HepG2 (cell line): Measurements from ENCODE around the gene CARD16. TPM values are rescaled to one million over a fixed set of nuclear protein-coding genes. Genes with fewer than 3 reads are reported as not detected.

ENCODE experiments used
- ATAC-seq: fragments of 200-7000 bp; cut with Tn5 transposase; 3 replicates; pipeline ENCODE4 v1.9.1; 2020; ENCODE audit warnings: mild to moderate bottlenecking, moderate library complexity
- BruUV-seq: library from RNA; stranded (reverse); fragments of 400-500 nt; replicated peaks from 2 replicates; lab custom pipeline; 2021; lab: Mats Ljungman, UMichigan
- CTCF ChIA-PET: fragments of 300-600 bp; formaldehyde crosslinking; extraction: SDS; loops from one replicate; lab custom pipeline; 2021; ENCODE audit warnings: low total read pairs, inconsistent platforms, low intra/inter-chr PET ratio; lab: Yijun Ruan, JAX
- POLR2A ChIA-PET: fragments of 350-600 bp; sonication (Branson Sonifier 250); formaldehyde crosslinking; loops from one replicate; lab custom pipeline; 2020; ENCODE audit warnings: antibody characterized with exemption, inconsistent platforms; lab: Yijun Ruan, JAX
- DNase-seq: peaks from one replicate; pipeline ENCODE4 v3.0.0-alpha.2; 2015; ENCODE audit warnings: low spot score
- FAIRE-seq: peaks from 3 replicates; lab custom pipeline; 2011; peaks lifted over from hg19 to GRCh38; lab: Jason Lieb, UNC
- H2AFZ ChIP-seq: one replicate; pipeline ENCODE4 v1.6.1; 2011; ENCODE audit warnings: low read length, inconsistent platforms
- H3K27ac ChIP-seq: fragments of 300-600 bp; 3 replicates; pipeline ENCODE4 v1.8.0; 2011; ENCODE audit warnings: mixed run types, mild to moderate bottlenecking, mixed read lengths, low read length, inconsistent platforms; ENCODE audit not compliant: insufficient read depth; ENCODE audit errors: extremely low read length
- H3K27me3 ChIP-seq, 2 experiments: fragments of 200-600 bp in 1 of 2; 2 replicates in 1 of 2; 3 replicates in 1 of 2; pipeline versions ENCODE4 v1.6.0 to v1.8.0; 2011; ENCODE audit warnings: low read length in 2 of 2, mild to moderate bottlenecking in 2 of 2, moderate library complexity in 2 of 2, inconsistent platforms in 1 of 2; ENCODE audit not compliant: insufficient read depth in 2 of 2, control insufficient read depth in 1 of 2
- H3K36me3 ChIP-seq, 2 experiments: fragments of 200-600 bp in 1 of 2; replicated peaks in 1 of 2; 2 replicates in 1 of 2; 3 replicates in 1 of 2; pipeline versions ENCODE4 v1.5.1 to v1.8.0; 2011; ENCODE audit warnings: low read length in 2 of 2, inconsistent platforms in 1 of 2; ENCODE audit not compliant: insufficient read depth in 2 of 2, control insufficient read depth in 1 of 2
- H3K4me1 ChIP-seq: 2 replicates; pipeline ENCODE4 v1.5.1; 2012; ENCODE audit warnings: low read length, inconsistent platforms; ENCODE audit not compliant: insufficient read depth
- H3K4me2 ChIP-seq: 2 replicates; pipeline ENCODE4 v1.6.0; 2011; ENCODE audit warnings: low read depth, low read length, inconsistent platforms
- H3K4me3 ChIP-seq, 3 experiments: fragments of 200-600 bp in 1 of 3; sonication (generic), shearing (Covaris generic) in 1 of 3; replicated peaks in 1 of 3; 2 replicates each; pipeline ENCODE4 v1.5.1; 2011 to 2016; ENCODE audit warnings: low read length in 3 of 3, inconsistent platforms in 2 of 3, low read depth in 2 of 3, mild to moderate bottlenecking in 2 of 3, control low read depth in 1 of 3, mixed read lengths in 1 of 3; ENCODE audit not compliant: insufficient read depth in 1 of 3
- H3K79me2 ChIP-seq: one replicate; pipeline ENCODE4 v1.6.1; 2011; ENCODE audit warnings: low read length, inconsistent platforms; ENCODE audit not compliant: insufficient read depth
- H3K9ac ChIP-seq: 2 replicates; pipeline ENCODE4 v1.6.0; 2011; ENCODE audit warnings: mild to moderate bottlenecking, low read depth, low read length, inconsistent platforms; ENCODE audit not compliant: insufficient read depth
- H3K9me3 ChIP-seq: 2 replicates; pipeline ENCODE4 v1.5.1; 2012; ENCODE audit warnings: mild to moderate bottlenecking, low read length
- H4K20me1 ChIP-seq: 2 replicates; pipeline ENCODE4 v1.6.0; 2011; ENCODE audit warnings: inconsistent platforms, mild to moderate bottlenecking, low read length, moderate library complexity; ENCODE audit not compliant: insufficient read depth
- JDP2 ChIP-seq: sonication (generic); formaldehyde crosslinking; IDR thresholded peaks from 2 replicates; pipeline ENCODE4 v1.8.1; 2022; ENCODE audit warnings: missing genetic modification reagents, borderline replicate concordance
- MAF1 ChIP-seq: sonication (generic); formaldehyde crosslinking; IDR thresholded peaks from 2 replicates; pipeline ENCODE4 v1.5.0; 2020; ENCODE audit warnings: missing genetic modification reagents, borderline replicate concordance
- MXD1 ChIP-seq: sonication (generic); formaldehyde crosslinking; IDR thresholded peaks from 2 replicates; pipeline ENCODE4 v1.4.0; 2020; ENCODE audit warnings: mild to moderate bottlenecking, missing genetic modification reagents
- POLR2AphosphoS2 ChIP-seq: IDR thresholded peaks from 2 replicates; pipeline ENCODE4 v1.6.1; 2011; ENCODE audit warnings: low read depth, low read length, improper control_type of control experiment
- PRPF4 ChIP-seq: fragments of 200-400 bp; formaldehyde crosslinking; IDR thresholded peaks from 2 replicates; pipeline ENCODE4 v1.6.1; 2016; ENCODE audit warnings: low read length, low read depth; ENCODE audit not compliant: poor library complexity, severe bottlenecking
- RBM22 ChIP-seq: fragments of 200-400 bp; formaldehyde crosslinking; optimal IDR thresholded peaks from 2 replicates; pipeline ENCODE3; 2017; ENCODE audit warnings: mild to moderate bottlenecking, low read length, moderate library complexity
- REST ChIP-seq, 2 experiments: IDR thresholded peaks; 2 replicates each; pipeline ENCODE4 v1.6.1; 2011 to 2012; ENCODE audit warnings: low read length in 2 of 2, borderline replicate concordance in 1 of 2, low read depth in 1 of 2, mild to moderate bottlenecking in 1 of 2, moderate library complexity in 1 of 2
- SPEN ChIP-seq: sonication (generic); formaldehyde crosslinking; IDR thresholded peaks from 2 replicates; pipeline ENCODE4 v1.5.1; 2020; ENCODE audit warnings: low read depth, mild to moderate bottlenecking, missing genetic modification reagents
- ZNF234 ChIP-seq: sonication (generic); formaldehyde crosslinking; conservative IDR thresholded peaks from 2 replicates; pipeline ENCODE4 v1.5.1; 2020; ENCODE audit warnings: mild to moderate bottlenecking, missing genetic modification reagents
- ZNF414 ChIP-seq: sonication (generic); formaldehyde crosslinking; IDR thresholded peaks from 2 replicates; pipeline ENCODE4 v1.5.0; 2020; ENCODE audit warnings: missing genetic modification reagents
- ZNF562 ChIP-seq: sonication (generic); formaldehyde crosslinking; IDR thresholded peaks from 2 replicates; pipeline ENCODE4 v1.8.0; 2022; ENCODE audit warnings: missing genetic modification reagents, borderline replicate concordance
- ZNF597 ChIP-seq: sonication (generic); formaldehyde crosslinking; IDR thresholded peaks from 2 replicates; pipeline ENCODE4 v1.5.0; 2020; ENCODE audit warnings: missing genetic modification reagents
- WGBS: methylation state at CpG from one replicate; pipeline ENCODE4 v1.1.6; 2017; ENCODE audit warnings: low lambda C conversion rate; 5-methylcytosine and 5-hydroxymethylcytosine counted together
- in situ Hi-C: cut with HindIII; loops from 2 replicates; pipeline ENCODE4 v1.10.0; 2017; ENCODE audit warnings: low pct_unique_long_range_greater_than_20kb; ENCODE audit not compliant: extremely low pct_ligation_motif_present
- intact Hi-C: fragments of 100-400 bp; cut with micrococcal nuclease; formaldehyde crosslinking; loops from one replicate; pipeline ENCODE4 v1.10.0; 2022; ENCODE audit not compliant: unreplicated experiment
- polyA plus RNA-seq, 8 experiments: library from polyadenylated mRNA; depleted of rRNA in 3 of 8; stranded (reverse) in 7 of 8; unstranded in 1 of 8; fragments of >200 nt; fragmentation: Illumina TruSeq in 4 of 8; extraction: Trizol in 4 of 8; gene quantifications; 2 replicates each; pipeline versions ENCODE4 v1.2.1 to v1.2.3, GENCODE V29; 2011 to 2016; ENCODE audit warnings: low read depth in 4 of 8, missing spikeins in 1 of 8, mixed read lengths in 1 of 8; ENCODE audit not compliant: insufficient read depth in 1 of 8
- total RNA-seq, 5 experiments: library from RNA; depleted of rRNA; stranded (reverse); fragments of >200 nt; fragmentation: Illumina TruSeq; extraction: Trizol; gene quantifications; 2 replicates each; pipeline ENCODE4 v1.2.3, GENCODE V29; 2016; ENCODE audit warnings: low read depth in 1 of 5
- TF ChIP-seq, protein P1 (sequence below), 2 experiments: sonication (generic) in 1 of 2; formaldehyde crosslinking in 1 of 2; IDR thresholded peaks; 2 replicates each; pipeline versions ENCODE4 v1.5.1 to v1.6.1; 2011 to 2020; ENCODE audit warnings: borderline replicate concordance in 1 of 2, low read depth in 1 of 2, low read length in 1 of 2, mild to moderate bottlenecking in 1 of 2, missing genetic modification reagents in 1 of 2, moderate library complexity in 1 of 2
- TF ChIP-seq, protein P2 (sequence below): sonication (generic); formaldehyde crosslinking; IDR thresholded peaks from 2 replicates; pipeline ENCODE4 v1.8.0; 2022; ENCODE audit warnings: mild to moderate bottlenecking, missing genetic modification reagents; ENCODE audit not compliant: insufficient replicate concordance

Gene CARD16
- total and polyA plus RNA-seq, 2 of the 13 experiments (the other 11 are each of a cell fraction or from before 2014, with no cell fraction given), result 0.34 TPM; not detected in 1

GRCh38 chr11:105024394-105024793 is 20.7 kb downstream of the CARD16 start:
- intact Hi-C loops, result no loop called here
- FAIRE-seq, result no peak
- H2AFZ ChIP-seq, result no peak overlapping the region
- no peaks in the 10 kb centered on the region for H3K4me1 ChIP-seq
- ATAC-seq, result no peak
- no peaks in the 10 kb centered on the region for H3K27me3 ChIP-seq
- in situ Hi-C loops, result no loop called here
- H3K9ac ChIP-seq, result no peak overlapping the region
- DNase-seq, result no peak
- no peaks in the 10 kb centered on the region for H3K9me3 ChIP-seq
- CTCF ChIA-PET, result no interaction called here
- no peaks in the 10 kb centered on the region for H3K79me2 ChIP-seq
- no TSS peak for BruUV-seq
- POLR2A ChIA-PET, result no interaction called here
- H3K4me2 ChIP-seq, result no peak overlapping the region
- H3K36me3 ChIP-seq, result no peaks in the 10 kb centered on the region
- no peak overlapping the region for H3K4me3 ChIP-seq
- H3K27ac ChIP-seq, result no peak overlapping the region
- 57% methylated on average over 1 of the region's 1 CpG for WGBS
- H4K20me1 ChIP-seq, result no peaks in the 10 kb centered on the region
- TF ChIP-seq, protein P1, sequence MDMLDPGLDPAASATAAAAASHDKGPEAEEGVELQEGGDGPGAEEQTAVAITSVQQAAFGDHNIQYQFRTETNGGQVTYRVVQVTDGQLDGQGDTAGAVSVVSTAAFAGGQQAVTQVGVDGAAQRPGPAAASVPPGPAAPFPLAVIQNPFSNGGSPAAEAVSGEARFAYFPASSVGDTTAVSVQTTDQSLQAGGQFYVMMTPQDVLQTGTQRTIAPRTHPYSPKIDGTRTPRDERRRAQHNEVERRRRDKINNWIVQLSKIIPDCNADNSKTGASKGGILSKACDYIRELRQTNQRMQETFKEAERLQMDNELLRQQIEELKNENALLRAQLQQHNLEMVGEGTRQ (IDR thresholded peaks at IDR 0.05; ENCODE audit: low read depth, low read length), result no peak
- TF ChIP-seq, protein P1 (CRISPR knock-in tag; IDR thresholded peaks at IDR 0.05; ENCODE audit: borderline replicate concordance), result no peak
- TF ChIP-seq ZNF597 (CRISPR knock-in tag) (no peak), MXD1 (CRISPR knock-in tag) (no peak), ZNF414 (CRISPR knock-in tag) (no peak), ZNF562 (no peak), RBM22 (no peak), ZNF234 (CRISPR knock-in tag) (no peak), PRPF4 (no peak), REST (IDR thresholded peaks at IDR 0.05; ENCODE audit: borderline replicate concordance in 1 of 2, low read depth in 1 of 2, low read length in 2 of 2) (no peak), JDP2 (CRISPR knock-in tag) (no peak), SPEN (CRISPR knock-in tag) (no peak), POLR2AphosphoS2 (no peak), MAF1 (CRISPR knock-in tag) (no peak)
- TF ChIP-seq, protein P2, sequence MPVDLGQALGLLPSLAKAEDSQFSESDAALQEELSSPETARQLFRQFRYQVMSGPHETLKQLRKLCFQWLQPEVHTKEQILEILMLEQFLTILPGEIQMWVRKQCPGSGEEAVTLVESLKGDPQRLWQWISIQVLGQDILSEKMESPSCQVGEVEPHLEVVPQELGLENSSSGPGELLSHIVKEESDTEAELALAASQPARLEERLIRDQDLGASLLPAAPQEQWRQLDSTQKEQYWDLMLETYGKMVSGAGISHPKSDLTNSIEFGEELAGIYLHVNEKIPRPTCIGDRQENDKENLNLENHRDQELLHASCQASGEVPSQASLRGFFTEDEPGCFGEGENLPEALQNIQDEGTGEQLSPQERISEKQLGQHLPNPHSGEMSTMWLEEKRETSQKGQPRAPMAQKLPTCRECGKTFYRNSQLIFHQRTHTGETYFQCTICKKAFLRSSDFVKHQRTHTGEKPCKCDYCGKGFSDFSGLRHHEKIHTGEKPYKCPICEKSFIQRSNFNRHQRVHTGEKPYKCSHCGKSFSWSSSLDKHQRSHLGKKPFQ (CRISPR knock-in tag), result no peak
